ENCODE results near the gene UTF1.

Gene UTF1

GRCh38 chr10:133226251-133226808 lies 3.7 kb upstream of the UTF1 start:
- no peak for TF ChIP-seq CTCF (IDR thresholded peaks at IDR 0.05)

GRCh38 chr10:133227256-133227655 lies 2.8 kb upstream of the UTF1 start:
- no peak for TF ChIP-seq CTCF (IDR thresholded peaks at IDR 0.05)

GRCh38 chr10:133229265-133230043 lies 563 bp upstream of the UTF1 start:
- TF ChIP-seq CTCF (IDR thresholded peaks at IDR 0.05): no peak

GRCh38 chr10:133230387-133231195 lies 574 bp downstream of the UTF1 start:
- TF ChIP-seq CTCF (IDR thresholded peaks at IDR 0.05): no peak

GRCh38 chr10:133231244-133231945 lies 1.4 kb downstream of the UTF1 start:
- no peak for TF ChIP-seq CTCF (IDR thresholded peaks at IDR 0.05)

- no peak for TF ChIP-seq CTCF (IDR thresholded peaks at IDR 0.05)
Measured at GRCh38 chr10:133231946-133232574, 2.0 kb downstream of the UTF1 start.
